Measurements from ENCODE around the gene PDCD10. TPM values are rescaled to one million over a fixed set of nuclear protein-coding genes. Genes with fewer than 3 reads are reported as not detected.

PDCD10 gene
- total RNA-seq = 58.4 and 60.8 TPM in 2 replicates

GRCh38 chr3:167734498-167735232 is at the start of gene PDCD10:
TSS of gene PDCD10 (minus strand) at chr3:167734892. CDS start at chr3:167720157, 14,735 bp downstream.

GRCh38 chr3:167735233-167736138 is 794 bp upstream of the PDCD10 start, which contains the start of gene SERPINI1:
TSS of gene SERPINI1 (plus strand) at chr3:167735721. CDS start at chr3:167789129, 53,408 bp downstream.

GRCh38 chr3:167653760-167654159 is 80.9 kb downstream of the PDCD10 start, which contains the start of gene WDR49:
TSS of gene WDR49 (minus strand) at chr3:167653942. CDS start at chr3:167653425, 517 bp downstream.

Small RNAs within 50 kb of the gene (small RNA-seq; reads per million reads assigned to genes)
- not detected for gene HMGN1P8 (ENCODE audit: low replicate concordance)

Other genes starting within 250 kb of the PDCD10 start
- not detected in 2 replicates for gene WDR49, start 81.0 kb downstream of the PDCD10 start, total RNA-seq
- 0.88 and 3.7 TPM in 2 replicates for gene SERPINI1, start 829 bp upstream of the PDCD10 start, total RNA-seq